NCI-H460 (cell line): ENCODE measurements around the gene UAP1L1. TPM values are rescaled to one million over a fixed set of nuclear protein-coding genes. Genes with fewer than 3 reads are reported as not detected.
"Not testable (repeated sequence)": the region's sequence is repeated elsewhere in the genome, so short reads cannot be mapped to it uniquely, and the experiment has no call there.

ENCODE experiments used
- DNase-seq: peaks from one replicate; pipeline ENCODE4 v3.0.0-alpha.2; 2016; ENCODE audit warnings: low read depth; ENCODE audit errors: extremely low read depth
- polyA plus RNA-seq: library from polyadenylated mRNA; depleted of rRNA; stranded (reverse); fragments of >200 nt; gene quantifications from 2 replicates; pipeline ENCODE4 v1.2.3, GENCODE V29; 2014; cell fraction: nucleus; rRNA removed
- total RNA-seq: library from RNA; depleted of rRNA; stranded (reverse); fragments of >200 nt; shearing (Covaris generic); gene quantifications from 2 replicates; pipeline ENCODE4 v1.2.3, GENCODE V29; 2014; rRNA removed

UAP1L1 gene, protein sequence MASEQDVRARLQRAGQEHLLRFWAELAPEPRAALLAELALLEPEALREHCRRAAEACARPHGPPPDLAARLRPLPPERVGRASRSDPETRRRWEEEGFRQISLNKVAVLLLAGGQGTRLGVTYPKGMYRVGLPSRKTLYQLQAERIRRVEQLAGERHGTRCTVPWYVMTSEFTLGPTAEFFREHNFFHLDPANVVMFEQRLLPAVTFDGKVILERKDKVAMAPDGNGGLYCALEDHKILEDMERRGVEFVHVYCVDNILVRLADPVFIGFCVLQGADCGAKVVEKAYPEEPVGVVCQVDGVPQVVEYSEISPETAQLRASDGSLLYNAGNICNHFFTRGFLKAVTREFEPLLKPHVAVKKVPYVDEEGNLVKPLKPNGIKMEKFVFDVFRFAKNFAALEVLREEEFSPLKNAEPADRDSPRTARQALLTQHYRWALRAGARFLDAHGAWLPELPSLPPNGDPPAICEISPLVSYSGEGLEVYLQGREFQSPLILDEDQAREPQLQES
- 3.6 and 4.0 TPM in 2 replicates for total RNA-seq
- polyA plus RNA-seq: 22.5 and 24.5 TPM in 2 replicates

- no peak for DNase-seq
Measured at GRCh38 chr9:137077010-137077747, at the start of gene UAP1L1. TSS of gene UAP1L1 (plus strand) at chr9:137077517. CDS start at chr9:137077533, 16 bp downstream.

DNA sequence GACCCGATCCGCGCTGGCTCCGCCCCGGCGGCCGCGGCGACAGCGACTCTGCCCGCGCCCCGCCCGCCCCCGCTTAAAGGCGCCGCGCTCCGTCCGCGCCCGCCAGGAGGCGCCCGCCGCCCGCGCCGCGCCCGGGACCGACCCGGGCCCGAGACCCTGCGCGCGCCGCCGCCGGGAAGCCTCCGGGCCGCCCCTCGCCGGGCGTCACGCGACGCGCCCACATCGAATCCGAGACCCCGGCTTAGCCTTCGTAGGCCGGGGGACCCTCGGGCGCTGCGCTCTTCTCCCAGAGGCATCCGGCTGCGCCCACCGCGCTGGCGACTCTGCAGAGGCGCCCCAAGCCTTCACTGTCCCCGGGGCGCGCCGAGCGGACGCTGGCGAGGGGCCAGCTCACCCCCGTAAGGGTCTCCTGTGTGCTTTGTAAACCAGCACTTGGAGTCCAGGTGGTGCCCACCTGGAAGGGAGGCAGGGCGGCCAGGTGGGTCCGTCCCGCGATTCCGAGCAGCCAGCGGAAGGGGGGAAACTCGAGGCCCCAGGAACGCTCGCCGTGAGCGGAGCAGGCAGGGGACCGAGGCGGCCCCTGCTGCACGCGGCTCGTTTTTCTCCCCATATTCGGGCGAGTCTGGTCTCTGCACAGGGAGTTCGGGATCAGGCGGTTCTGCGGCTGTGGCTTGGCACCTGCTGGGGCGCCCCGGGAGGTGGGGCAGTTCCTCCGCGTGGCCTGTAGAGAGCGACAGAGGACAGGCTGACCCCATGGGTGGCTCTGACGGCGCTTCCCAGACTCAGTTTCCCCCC, 48.9 kb upstream of the UAP1L1 start:
- peak; percentile 65 for DNase-seq

DNA sequence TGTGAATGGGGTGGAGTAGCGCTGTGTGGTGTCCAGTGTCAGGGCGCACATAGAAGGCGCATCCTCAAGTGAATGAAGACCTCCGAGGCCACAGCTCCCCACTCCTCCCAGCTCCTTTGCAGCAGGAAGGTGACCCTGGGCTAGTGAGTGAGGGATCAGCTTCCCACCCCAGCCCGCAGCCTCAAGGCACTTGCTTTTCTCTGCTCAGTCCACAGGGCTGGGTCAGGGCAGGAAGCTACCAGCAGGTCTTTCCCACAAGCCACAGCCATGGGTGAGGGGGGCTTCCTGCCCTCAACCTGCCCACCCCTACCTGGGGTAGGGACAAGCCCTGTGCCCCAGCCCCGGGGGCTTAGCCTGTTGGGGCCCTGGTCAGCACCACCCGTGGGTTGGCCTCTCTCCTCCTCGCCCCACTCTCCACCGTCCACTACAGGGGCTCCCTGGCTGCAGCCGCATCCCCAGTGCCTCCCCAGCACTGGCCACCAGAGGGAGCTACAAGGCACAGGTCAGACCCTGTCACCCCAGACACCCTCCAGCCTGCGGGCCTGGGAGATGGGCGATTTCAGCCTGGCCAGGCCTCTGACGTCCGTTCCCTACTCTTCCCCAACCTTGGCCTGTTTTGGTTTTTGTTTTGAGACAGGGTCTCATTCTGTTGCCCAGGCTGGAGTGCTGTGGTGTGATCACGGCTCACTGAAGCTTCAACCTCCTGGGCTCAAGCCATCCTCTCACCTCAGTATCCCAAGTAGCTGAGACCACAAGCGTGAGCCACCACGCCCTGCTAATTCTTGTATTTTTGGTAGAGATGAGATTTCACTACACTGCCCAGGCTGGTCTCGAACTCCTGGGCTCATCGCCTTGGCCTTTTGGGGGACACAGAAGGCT, 48.0 kb upstream of the UAP1L1 start:
- peak; percentile 68 for DNase-seq

- DNase-seq: no peak
Measured at GRCh38 chr9:137030006-137030405, 47.3 kb upstream of the UAP1L1 start.

DNA sequence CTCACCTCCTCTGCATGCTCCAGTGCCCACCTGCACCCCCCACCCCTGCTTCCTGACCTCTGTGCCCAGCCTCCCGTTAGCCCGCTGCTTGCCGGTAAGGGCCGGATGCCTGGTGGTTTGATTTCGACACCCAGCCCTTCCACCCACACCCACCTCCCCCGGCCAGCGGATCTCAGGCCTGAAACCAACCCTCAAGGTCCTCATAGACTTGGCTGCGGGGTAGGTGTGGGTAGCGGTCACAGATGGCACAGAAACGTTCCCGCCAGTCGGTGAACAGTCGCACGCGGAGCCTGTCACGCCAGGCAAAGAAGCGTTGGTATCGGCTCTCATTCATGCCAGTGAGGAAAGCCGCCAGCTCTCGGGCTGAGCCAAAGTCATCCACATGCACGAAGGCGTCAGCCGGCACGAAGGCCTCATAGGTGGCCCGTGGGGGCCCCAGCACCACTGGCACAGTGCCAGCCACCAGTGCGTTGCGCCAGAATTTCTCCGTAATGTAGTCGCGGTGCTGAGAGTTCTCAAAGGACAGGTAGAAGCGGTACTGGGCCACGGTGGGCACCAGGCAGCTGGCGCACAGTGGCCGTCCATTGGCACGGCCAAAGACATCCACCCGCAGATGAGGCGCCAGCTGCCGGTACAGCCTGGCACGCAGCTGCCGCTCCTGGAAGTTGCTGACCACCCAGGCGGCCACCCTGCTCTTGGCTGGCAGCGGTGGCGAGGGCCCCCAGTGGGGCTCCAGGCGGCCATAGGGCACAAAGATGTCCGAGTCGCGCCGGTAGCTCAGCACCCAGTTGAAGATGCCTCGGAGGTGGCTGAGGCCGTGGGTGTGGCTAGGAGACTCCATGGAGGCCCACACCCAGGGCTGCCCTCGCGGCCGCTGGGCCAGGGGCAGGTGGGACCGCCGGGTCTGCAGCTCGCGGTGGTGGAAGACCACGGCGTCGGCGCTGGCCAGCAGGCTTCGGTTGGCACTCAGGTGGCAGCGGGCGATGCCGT, 46.5 kb upstream of the UAP1L1 start:
- DNase-seq: no peak

DNA sequence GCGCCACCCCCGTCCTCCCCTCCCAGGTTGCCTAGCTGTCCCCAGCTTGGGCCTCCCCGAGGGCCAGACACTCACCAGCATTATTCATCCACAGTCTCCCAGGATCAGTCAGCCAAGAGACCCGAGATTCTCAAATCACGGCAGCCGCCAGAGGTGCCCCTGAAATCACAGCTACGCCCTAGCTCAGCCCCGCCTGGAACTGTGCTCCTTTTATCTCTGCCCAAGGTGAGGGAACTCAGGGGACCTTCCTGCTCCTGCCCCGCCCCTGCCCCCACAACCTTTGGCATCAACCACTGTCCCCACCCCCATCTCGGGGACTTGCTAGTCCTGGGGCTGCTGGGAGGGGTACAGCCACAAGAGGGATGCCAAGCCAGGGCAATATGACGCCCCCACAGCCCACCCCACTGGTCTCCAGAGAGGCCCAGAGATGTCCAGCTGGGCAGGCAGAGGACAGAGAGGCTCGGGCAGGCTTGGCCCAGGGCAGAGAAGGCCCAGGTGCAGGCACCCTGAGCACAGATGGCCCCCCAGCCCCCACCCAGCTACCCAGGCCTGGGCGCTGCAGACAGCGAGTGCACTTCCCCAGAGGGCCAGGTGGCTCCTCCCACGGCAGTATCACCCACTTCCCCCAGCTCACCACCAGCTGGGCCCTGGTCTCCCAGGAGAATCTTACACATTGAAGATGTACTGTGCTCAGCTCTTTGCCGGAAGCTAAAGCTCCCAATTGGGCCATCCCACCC, 45.2 kb upstream of the UAP1L1 start, which contains the start of gene FUT7:
FUT7 (minus strand) TSS at position 185 of the 737 bp plus-strand sequence; CDS start at position 88, 97 bp downstream.
- no peak for DNase-seq

GRCh38 chr9:137032858-137033257, 44.5 kb upstream of the UAP1L1 start:
- no peak for DNase-seq

DNA sequence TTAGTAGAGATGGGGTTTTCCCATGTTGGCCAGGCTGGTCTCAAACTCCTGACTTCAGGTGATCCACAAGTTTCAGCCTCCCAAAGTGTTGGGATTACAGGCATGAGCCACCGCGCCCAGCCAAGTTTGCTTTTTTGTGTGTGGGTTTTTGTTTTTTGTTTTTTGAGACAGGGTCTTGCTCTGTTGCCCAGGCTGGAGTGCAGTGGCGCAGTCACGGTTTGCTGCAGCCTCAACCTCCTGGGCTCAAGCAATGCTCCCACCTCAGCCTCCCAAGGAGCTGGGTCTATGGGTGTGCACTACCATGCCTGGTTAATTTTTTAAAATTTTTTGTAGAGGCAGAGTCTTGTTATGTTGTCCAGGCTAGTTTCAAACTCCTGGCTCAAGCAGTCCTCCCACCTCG, 43.8 kb upstream of the UAP1L1 start:
- not testable (repeated sequence) for DNase-seq

GRCh38 chr9:137034039-137034708, 43.1 kb upstream of the UAP1L1 start:
- DNase-seq: no peak

DNA sequence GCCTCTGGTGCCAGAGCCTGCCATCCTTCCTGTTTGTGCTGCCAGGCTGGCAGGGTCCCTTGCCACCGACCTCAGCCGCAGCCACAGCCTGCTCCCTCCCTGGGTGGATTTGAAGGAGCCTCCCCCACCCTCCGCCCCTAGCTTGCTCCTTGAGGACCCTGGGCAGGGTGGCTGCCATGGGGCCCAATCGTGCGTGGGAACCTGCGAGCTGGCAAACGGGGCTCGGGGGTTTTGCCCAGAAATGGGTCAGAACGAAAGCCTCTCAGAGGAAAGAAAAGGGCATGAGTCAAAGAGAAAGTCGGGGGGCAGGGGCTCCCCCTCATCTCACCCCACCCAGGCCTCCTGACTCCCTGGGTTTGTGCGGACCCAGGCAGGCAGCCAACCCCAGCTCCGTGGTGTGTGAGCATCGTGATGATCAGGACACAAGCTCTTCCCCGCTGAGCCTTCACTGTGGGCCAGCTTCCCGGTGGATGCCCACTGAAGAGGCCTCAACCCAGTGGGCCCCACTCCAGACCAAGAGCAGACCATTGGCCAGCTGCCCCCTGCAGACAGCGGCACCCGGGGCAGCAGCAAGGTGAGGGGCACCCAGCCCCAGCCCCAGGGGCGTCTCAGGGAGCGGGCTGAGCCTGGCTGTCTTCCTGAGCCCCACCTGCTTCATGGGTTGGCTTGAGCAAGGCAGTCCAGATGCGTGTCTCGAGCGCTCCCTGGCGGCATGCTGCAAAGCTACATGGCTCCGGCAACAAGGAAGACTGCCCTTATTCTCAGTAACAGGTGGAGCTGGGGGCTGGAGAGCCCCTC, 42.4 kb upstream of the UAP1L1 start:
- DNase-seq: peak; percentile 76

- no peak for DNase-seq
Measured at GRCh38 chr9:137035507-137035834, 41.8 kb upstream of the UAP1L1 start.

- DNase-seq: no peak
Measured at GRCh38 chr9:137035937-137036336, 41.4 kb upstream of the UAP1L1 start.

DNA sequence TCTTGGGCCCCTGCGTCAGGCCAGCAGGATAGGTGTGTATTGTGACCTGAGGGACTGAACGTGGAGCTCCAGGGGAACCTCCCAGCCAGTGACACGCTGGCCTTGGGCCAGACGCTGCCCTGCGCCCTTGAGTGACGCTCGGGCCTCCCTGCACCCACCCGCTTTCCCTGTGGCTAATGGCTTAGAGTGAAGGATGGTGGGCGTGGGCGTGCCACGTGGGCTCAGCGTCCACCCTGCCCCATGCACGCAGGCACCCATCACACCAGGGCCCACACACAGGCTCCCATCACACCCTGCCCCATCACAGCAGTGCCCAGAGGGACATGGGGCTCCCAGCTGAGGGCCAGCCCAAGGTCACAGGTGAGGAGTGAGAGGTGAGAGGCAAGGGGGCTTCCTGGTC, 40.3 kb upstream of the UAP1L1 start:
- no peak for DNase-seq

DNA sequence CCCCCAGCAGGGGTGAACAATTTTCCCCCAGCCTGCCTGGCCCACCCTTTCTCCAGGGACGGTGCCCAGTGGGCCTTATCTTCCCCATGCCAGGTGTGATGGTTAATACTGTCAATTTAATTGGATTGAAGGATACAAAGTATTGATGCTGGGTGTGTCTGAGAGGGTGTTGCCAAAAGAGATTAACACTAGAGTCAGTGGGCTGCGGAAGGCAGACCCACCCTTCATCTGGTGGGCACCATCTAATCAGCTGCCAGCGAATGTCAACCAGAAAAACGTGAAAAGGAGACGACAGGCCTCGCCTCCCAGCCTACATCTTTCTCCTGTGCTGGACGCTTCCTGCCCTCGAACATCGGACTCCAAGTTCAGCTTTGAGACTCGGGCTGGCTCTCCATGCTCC, 39.8 kb upstream of the UAP1L1 start:
- no peak for DNase-seq

DNA sequence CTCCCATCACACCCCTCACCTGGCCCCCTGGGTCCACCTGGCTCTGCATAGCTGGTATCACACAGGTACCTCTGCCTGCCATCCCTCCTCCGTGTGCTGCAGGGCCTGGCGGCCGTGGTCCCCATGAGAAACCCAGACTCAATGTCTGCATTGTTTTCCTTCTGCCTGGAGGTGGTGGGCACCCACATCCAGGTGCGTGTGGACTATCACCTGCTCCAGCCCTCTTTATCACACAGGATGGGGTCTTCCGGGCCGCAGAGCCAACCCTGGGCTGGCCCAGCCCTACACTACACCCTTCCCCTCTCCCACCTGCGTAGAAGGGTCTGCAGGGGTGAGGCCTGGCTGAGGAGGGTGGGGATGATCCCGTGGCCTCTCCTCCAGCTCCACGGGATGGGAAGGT, 38.4 kb upstream of the UAP1L1 start:
- DNase-seq: no peak

GRCh38 chr9:137039611-137040366, 37.5 kb upstream of the UAP1L1 start:
- DNase-seq: no peak
